Ovary (tissue), 9 donors: ENCODE data around the gene IFITM1. TPM values are rescaled to one million over a fixed set of nuclear protein-coding genes. Genes with fewer than 3 reads are reported as not detected.
"Not testable (repeated sequence)": the region's sequence is repeated elsewhere in the genome, so short reads cannot be mapped to it uniquely, and the experiment has no call there.

Experiments
- DNase-seq, 5 donors: peaks; one replicate each; pipeline ENCODE4 v3.0.0-alpha.2; 2019 to 2020
- H3K27ac ChIP-seq, 2 donors: fragments of 200-600 bp; one replicate each; pipeline versions ENCODE4 v1.5.1 to v1.8.0; 2019 to 2022
- H3K27me3 ChIP-seq: fragments of 200-600 bp; one replicate; pipeline ENCODE4 v1.8.0; 2022
- H3K36me3 ChIP-seq: fragments of 200-600 bp; sonication (generic); one replicate; pipeline ENCODE4 v1.5.1; 2019
- H3K4me1 ChIP-seq: one replicate; pipeline ENCODE4 v1.8.1; 2013; ENCODE audit warnings: mild to moderate bottlenecking, moderate library complexity; ENCODE audit not compliant: insufficient read depth
- H3K4me3 ChIP-seq: fragments of 200-600 bp; sonication (generic); one replicate; pipeline ENCODE4 v1.5.1; 2017
- H3K9me3 ChIP-seq, 2 donors: fragments of 200-600 bp in 1 of 2; sonication (generic) in 1 of 2; one replicate each; pipeline versions ENCODE4 v1.5.1 to v1.8.1; 2013 to 2019; ENCODE audit warnings: mild to moderate bottlenecking in 1 of 2, moderate library complexity in 1 of 2
- CTCF ChIP-seq, 3 donors: fragments of 450-650 bp in 2 of 3; fragments of 200-600 bp in 1 of 3; IDR thresholded peaks; one replicate each; pipeline versions ENCODE4 v1.5.1 to v1.8.0; 2016 to 2022; ENCODE audit warnings: antibody characterized with exemption in 3 of 3, mild to moderate bottlenecking in 1 of 3
- EP300 ChIP-seq: sonication (generic); formaldehyde crosslinking; IDR thresholded peaks from one replicate; pipeline ENCODE4 v1.6.1; 2017; ENCODE audit warnings: antibody characterized with exemption
- POLR2A ChIP-seq: fragments of 450-650 bp; IDR thresholded peaks from one replicate; pipeline ENCODE4 v1.6.1; 2017; ENCODE audit warnings: antibody characterized with exemption, mild to moderate bottlenecking, moderate library complexity
- WGBS, 3 donors: extraction: QIAGEN DNeasy Blood & Tissue Kit in 1 of 3; methylation state at CpG; one replicate each; pipeline versions ENCODE4 v1.1.5 to v1.1.7; 2013 to 2017; 5-methylcytosine and 5-hydroxymethylcytosine counted together
- intact Hi-C, 4 donors: fragments of 100-400 bp; cut with DNase I; formaldehyde crosslinking; loops; one replicate each; pipeline versions ENCODE4 v1.11.0 to v1.15.1; 2022 to 2023
- polyA plus RNA-seq, 2 donors: library from polyadenylated mRNA; stranded (reverse); fragments of 200-250 nt in 1 of 2; fragments of 350-450 nt in 1 of 2; fragmentation: Illumina TruSeq in 1 of 2; extraction: RNeasy Lipid Tissue Mini Kit (QIAGEN cat#74804) in 1 of 2; gene quantifications; one replicate each; pipeline ENCODE4 v1.2.3, GENCODE V29; 2013 to 2014
- small RNA-seq: library from RNA; depleted of rRNA; stranded (forward); fragments of <200 nt; gene quantifications from one replicate; pipeline ENCODE3, GENCODE V24; 2016
- total RNA-seq, 7 donors: library from RNA; depleted of rRNA in 2 of 7; stranded (reverse); fragments of >200 nt in 2 of 7; fragmentation: NEBNext Ultra II Directional in 3 of 7; extraction: Animal tissue kit (Norgen Biotek cat#: 25700) in 3 of 7; gene quantifications; one replicate each; pipeline versions ENCODE4 v1.1.0 to v1.2.4, GENCODE V29; 2016 to 2023
- donor health status: DM: no; HTN: no; CAD: no; lungs with moderate emphysema.
- donor health status: DM: no; HTN: no; CAD: no.
- donor health status: Bipolar disorder and iron deficiency.
- donor health status: DM: yes; HTN: yes; CAD: no.
- donor health status: DM: no; HTN: no; CAD: no.
- donor health status: DM: yes; HTN: yes; CAD: no.

Gene IFITM1
- total and polyA plus RNA-seq, 9 donors, result 211 to 760 (median 496) TPM

- no peak overlapping the region for H3K4me3 ChIP-seq
- peak in 2 of 5 donors; percentile 14 to 27 for DNase-seq
- H3K27me3 ChIP-seq, result no peaks in the 10 kb centered on the region
- no peaks in the 10 kb centered on the region for H3K36me3 ChIP-seq
- no peak overlapping the region for H3K27ac ChIP-seq
- no peaks in the 10 kb centered on the region for H3K9me3 ChIP-seq
- 78 to 88% (median 83%) methylated on average over 22 of the region's 22 CpGs for WGBS, 3 donors
- no peak for TF ChIP-seq CTCF (IDR thresholded peaks at IDR 0.05)
- TF ChIP-seq EP300, result no peak
- no peak for TF ChIP-seq POLR2A
- intact Hi-C loops, result loop anchor here in 3 of 4 donors (10.0 kb wide), 1 partner anchor 156 kb away; the partner anchor contains the start of genes BET1L (in 3 of the 3) and RIC8A (in 3 of the 3)
- peaks cover under 1% of the 10 kb centered on the region for H3K4me1 ChIP-seq
Observed at GRCh38 chr11:360326-361280, 46.8 kb downstream of the IFITM1 start.

GRCh38 chr11:362642-363442, 49.0 kb downstream of the IFITM1 start:
- H3K27me3 ChIP-seq, result no peaks in the 10 kb centered on the region
- DNase-seq, result peak in 1 of 5 donors; percentile 31
- no peaks in the 10 kb centered on the region for H3K4me1 ChIP-seq
- H3K4me3 ChIP-seq, result no peak overlapping the region
- WGBS, 3 donors, result 42 to 68% (median 57%) methylated on average over 18 to 31 of the region's 36 CpGs
- TF ChIP-seq POLR2A (no peak), CTCF (IDR thresholded peaks at IDR 0.05) (no peak), EP300 (no peak)
- intact Hi-C loops, result loop anchor here in 3 of 4 donors (10.0 kb wide), 1 partner anchor 158 kb away; the partner anchor contains the start of genes BET1L (in 3 of the 3) and RIC8A (in 3 of the 3)
- no peaks in the 10 kb centered on the region for H3K36me3 ChIP-seq
- no peaks in the 10 kb centered on the region for H3K9me3 ChIP-seq
- no peak overlapping the region for H3K27ac ChIP-seq

- not testable (repeated sequence) for DNase-seq, H3K4me3 ChIP-seq, H3K27ac ChIP-seq, H3K9me3 ChIP-seq, H3K36me3 ChIP-seq, H3K27me3 ChIP-seq, H3K4me1 ChIP-seq
- 39 to 66% (median 39%) methylated on average over 19 to 22 of the region's 22 CpGs for WGBS, 3 donors
- intact Hi-C loops, result loop anchor here in 3 of 4 donors (10.0 kb wide), 1 partner anchor 159 kb away; the partner anchor contains the start of genes BET1L (in 3 of the 3) and RIC8A (in 3 of the 3)
Observed at GRCh38 chr11:363443-363805, 49.6 kb downstream of the IFITM1 start.

DNA sequence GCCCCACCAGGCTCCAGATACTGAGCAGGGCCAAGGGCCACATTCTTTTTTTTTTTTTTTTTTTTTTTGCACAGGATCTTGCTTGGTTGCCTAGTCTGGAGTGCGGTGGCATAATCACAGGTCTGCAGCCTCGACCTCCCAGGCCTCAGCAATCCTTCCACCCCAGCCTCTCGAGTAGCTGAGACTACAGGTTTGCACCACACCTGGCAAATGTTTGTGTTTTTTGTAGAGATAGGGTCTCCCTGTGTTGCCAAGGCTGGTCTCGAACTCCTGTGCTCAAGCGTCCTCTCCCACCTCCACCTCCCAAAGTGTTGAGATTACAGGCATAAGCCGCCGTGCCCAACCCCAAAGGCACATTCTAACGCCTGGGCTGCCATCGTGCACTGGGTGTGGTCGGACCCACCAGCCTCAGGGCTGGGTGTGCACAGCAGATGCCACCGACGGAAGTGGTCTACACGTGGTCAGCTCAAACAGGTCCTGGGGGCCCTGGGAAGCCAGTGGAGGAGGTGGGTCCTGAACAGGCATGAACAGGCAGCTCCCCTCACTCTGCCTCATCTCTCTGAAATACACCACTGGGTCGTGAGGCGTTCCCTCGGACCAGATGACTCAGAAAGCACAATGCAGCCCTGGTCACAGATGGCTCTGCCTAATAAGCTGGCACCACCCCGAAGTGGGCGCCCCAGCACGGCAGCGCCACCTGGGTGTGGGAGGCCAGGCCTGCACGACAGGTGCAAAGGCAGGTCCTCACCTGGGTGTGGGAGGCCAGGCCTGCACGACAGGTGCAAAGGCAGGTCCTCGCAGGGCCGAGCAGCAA, 50.3 kb downstream of the IFITM1 start:
- Histone ChIP-seq H3K4me3 (no peak overlapping the region), H3K36me3 (no peaks in the 10 kb centered on the region), H3K27me3 (no peaks in the 10 kb centered on the region), H3K4me1 (peaks cover 5% of the 10 kb centered on the region), H3K9me3 (no peaks in the 10 kb centered on the region), H3K27ac (no peak overlapping the region)
- intact Hi-C loops, result loop anchor here in 3 of 4 donors (10.0 kb wide), 1 partner anchor 159 kb away; the partner anchor contains the start of genes BET1L (in 3 of the 3) and RIC8A (in 3 of the 3)
- TF ChIP-seq POLR2A (no peak), EP300 (no peak), CTCF (IDR thresholded peaks at IDR 0.05) (no peak)
- 39 to 63% (median 48%) methylated on average over 24 of the region's 24 CpGs for WGBS, 3 donors
- peak in 1 of 5 donors; percentile 30 for DNase-seq

Small RNA genes within 50 kb of the gene (small RNA-seq; reads per million reads assigned to genes)
- gene AC136475.6, result not detected

Other genes with a start within 250 kb of the IFITM1 start
- gene SCGB1C1, start 121.0 kb upstream of the IFITM1 start, total RNA-seq, result not detected
- gene SCGB1C1, start 121.0 kb upstream of the IFITM1 start, polyA plus RNA-seq, result not detected
- gene BET1L, start 106.6 kb upstream of the IFITM1 start, total RNA-seq, result 10 to 100 TPM; 24.6 to 76.6 (median 65.5) TPM
- gene BET1L, start 106.6 kb upstream of the IFITM1 start, polyA plus RNA-seq, result 10 to 100 TPM; 38.9 to 51.6 TPM
- 100 to 1,000 TPM in 1 of 7 donors, 10 to 100 TPM in 6; 53.4 to 119 (median 87.4) TPM for gene RIC8A, start 106.3 kb upstream of the IFITM1 start, total RNA-seq
- gene RIC8A, start 106.3 kb upstream of the IFITM1 start, polyA plus RNA-seq, result 10 to 100 TPM; 33.6 to 56.4 TPM
- gene SIRT3, start 77.7 kb upstream of the IFITM1 start, total RNA-seq, result 10 to 100 TPM; 11.1 to 24.4 (median 22.7) TPM
- 10 to 100 TPM; 17.4 to 21.5 TPM for gene SIRT3, start 77.7 kb upstream of the IFITM1 start, polyA plus RNA-seq
- gene PSMD13, start 77.1 kb upstream of the IFITM1 start, total RNA-seq, result 10 to 100 TPM; 66.2 to 80.1 (median 75.8) TPM
- 10 to 100 TPM; 74.9 to 88.9 TPM for gene PSMD13, start 77.1 kb upstream of the IFITM1 start, polyA plus RNA-seq
- 1 to 10 TPM in 1 of 7 donors, under 1 TPM in 4, not detected in 2; 0.15 to 1.1 (median 0.20) TPM for gene NLRP6, start 35.6 kb upstream of the IFITM1 start, total RNA-seq
- under 1 TPM in 1 of 2 donors, not detected in 1; 0.02 TPM for gene NLRP6, start 35.6 kb upstream of the IFITM1 start, polyA plus RNA-seq
- 10 to 100 TPM in 4 of 7 donors, 1 to 10 TPM in 3; 3.3 to 21.3 (median 10.6) TPM for gene PGGHG, start 24.9 kb upstream of the IFITM1 start, total RNA-seq
- gene PGGHG, start 24.9 kb upstream of the IFITM1 start, polyA plus RNA-seq, result 1 to 10 TPM in 1 of 2 donors, under 1 TPM in 1; 0.25 to 6.1 TPM
- gene IFITM5, start 14.5 kb upstream of the IFITM1 start, total RNA-seq, result not detected
- not detected for gene IFITM5, start 14.5 kb upstream of the IFITM1 start, polyA plus RNA-seq
- gene IFITM2, start 6.2 kb upstream of the IFITM1 start, total RNA-seq, result 1,000 to 10,000 TPM in 1 of 7 donors, 100 to 1,000 TPM in 6; 207 to 1,149 (median 546) TPM
- 100 to 1,000 TPM; 306 to 616 TPM for gene IFITM2, start 6.2 kb upstream of the IFITM1 start, polyA plus RNA-seq
- gene IFITM3, start 6.8 kb downstream of the IFITM1 start, total RNA-seq, result 1,000 to 10,000 TPM in 2 of 7 donors, 100 to 1,000 TPM in 5; 150 to 1,394 (median 665) TPM
- gene IFITM3, start 6.8 kb downstream of the IFITM1 start, polyA plus RNA-seq, result 1,000 to 10,000 TPM in 1 of 2 donors, 100 to 1,000 TPM in 1; 506 to 1,096 TPM
- gene B4GALNT4, start 55.5 kb downstream of the IFITM1 start, total RNA-seq, result 10 to 100 TPM; 14.7 to 90.3 (median 52.5) TPM
- 10 to 100 TPM in 1 of 2 donors, 1 to 10 TPM in 1; 1.3 to 58.1 TPM for gene B4GALNT4, start 55.5 kb downstream of the IFITM1 start, polyA plus RNA-seq
- 10 to 100 TPM in 1 of 7 donors, 1 to 10 TPM in 4, under 1 TPM in 2; 0.30 to 56.8 (median 3.4) TPM for gene PKP3, start 80.2 kb downstream of the IFITM1 start, total RNA-seq
- under 1 TPM in 1 of 2 donors, not detected in 1; 0.21 TPM for gene PKP3, start 80.2 kb downstream of the IFITM1 start, polyA plus RNA-seq
- 10 to 100 TPM; 15.0 to 52.6 (median 27.5) TPM for gene SIGIRR, start 101.0 kb downstream of the IFITM1 start, total RNA-seq
- 10 to 100 TPM in 1 of 2 donors, 1 to 10 TPM in 1; 1.5 to 39.5 TPM for gene SIGIRR, start 101.0 kb downstream of the IFITM1 start, polyA plus RNA-seq
- gene ANO9, start 128.0 kb downstream of the IFITM1 start, total RNA-seq, result 10 to 100 TPM in 1 of 7 donors, 1 to 10 TPM in 2, under 1 TPM in 4; 0.15 to 11.4 (median 0.82) TPM
- under 1 TPM; 0.12 to 0.31 TPM for gene ANO9, start 128.0 kb downstream of the IFITM1 start, polyA plus RNA-seq
- gene PTDSS2, start 136.2 kb downstream of the IFITM1 start, total RNA-seq, result 10 to 100 TPM; 34.4 to 56.5 (median 42.7) TPM
- 10 to 100 TPM; 17.1 to 38.6 TPM for gene PTDSS2, start 136.2 kb downstream of the IFITM1 start, polyA plus RNA-seq
- gene RNH1, start 193.2 kb downstream of the IFITM1 start, total RNA-seq, result 100 to 1,000 TPM; 105 to 233 (median 169) TPM
- gene RNH1, start 193.2 kb downstream of the IFITM1 start, polyA plus RNA-seq, result 100 to 1,000 TPM in 1 of 2 donors, 10 to 100 TPM in 1; 17.4 to 147 TPM
- 10 to 100 TPM; 21.3 to 49.6 (median 36.3) TPM for gene HRAS, start 221.5 kb downstream of the IFITM1 start, total RNA-seq
- gene HRAS, start 221.5 kb downstream of the IFITM1 start, polyA plus RNA-seq, result 10 to 100 TPM in 1 of 2 donors, 1 to 10 TPM in 1; 4.3 to 38.0 TPM
- gene LRRC56, start 223.5 kb downstream of the IFITM1 start, total RNA-seq, result 1 to 10 TPM in 6 of 7 donors, under 1 TPM in 1; 0.60 to 6.2 (median 2.0) TPM
- 1 to 10 TPM in 1 of 2 donors, not detected in 1; 2.1 TPM for gene LRRC56, start 223.5 kb downstream of the IFITM1 start, polyA plus RNA-seq
- 1 to 10 TPM in 5 of 7 donors, under 1 TPM in 2; 0.70 to 7.6 (median 1.2) TPM for gene LMNTD2, start 246.7 kb downstream of the IFITM1 start, total RNA-seq
- 1 to 10 TPM in 1 of 2 donors, not detected in 1; 1.1 TPM for gene LMNTD2, start 246.7 kb downstream of the IFITM1 start, polyA plus RNA-seq
- 100 to 1,000 TPM in 1 of 7 donors, 10 to 100 TPM in 2, 1 to 10 TPM in 4; 4.7 to 163 (median 9.5) TPM for gene RASSF7, start 246.9 kb downstream of the IFITM1 start, total RNA-seq
- 1 to 10 TPM in 1 of 2 donors, not detected in 1; 7.4 TPM for gene RASSF7, start 246.9 kb downstream of the IFITM1 start, polyA plus RNA-seq